HG03378 (cell line): Measurements from ENCODE around the gene UBTF.

Source experiments
- ATAC-seq: cut with Tn5 transposase; IDR thresholded peaks from one replicate; pipeline ENCODE4 v1.9.1; 2021; ENCODE audit warnings: mild to moderate bottlenecking, moderate library complexity; ENCODE audit not compliant: unreplicated experiment

UBTF gene

GRCh38 chr17:44170499-44171201 is 48.8 kb downstream of the UBTF start, which contains the start of gene ASB16:
Gene ASB16, plus strand, starts transcription at chr17:44170704. Its CDS starts 86 bp downstream, at chr17:44170790.
- no peak for ATAC-seq

DNA sequence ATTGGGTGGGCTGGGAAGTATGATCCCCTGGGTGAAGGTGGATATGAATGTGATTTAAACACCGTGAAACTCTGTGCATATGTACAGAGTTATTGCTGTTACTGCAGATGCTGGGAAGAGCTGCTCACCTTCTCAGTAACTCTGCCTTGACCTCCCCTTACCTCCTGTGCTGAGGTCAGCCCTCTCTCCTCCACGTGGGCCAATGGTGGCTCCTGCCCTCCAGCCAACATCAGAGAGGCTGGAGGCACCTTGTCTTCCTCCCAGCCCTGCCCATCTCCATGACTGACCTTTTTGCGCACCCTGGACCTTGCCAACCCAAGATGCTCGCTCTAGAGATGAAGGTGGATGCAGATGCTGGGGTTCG is 49.4 kb downstream of the UBTF start:
- no peak for ATAC-seq

- ATAC-seq, result no peak
These were observed 52.2 kb downstream of the UBTF start for GRCh38 chr17:44167181-44167861.

GRCh38 chr17:44164476-44164875 is 55.0 kb downstream of the UBTF start:
- ATAC-seq, result no peak

GRCh38 chr17:44159519-44160210 is 59.8 kb downstream of the UBTF start:
- no peak for ATAC-seq

- ATAC-seq, result no peak
These were observed 64.0 kb downstream of the UBTF start for GRCh38 chr17:44155488-44155887.
